Mesodermal cell (in vitro differentiated cells): ENCODE data around the gene SLC43A1.

Source experiments
- H3K27ac ChIP-seq: 2 replicates; pipeline ENCODE4 v1.7.0; 2013; ENCODE audit warnings: mild to moderate bottlenecking, low read depth, low read length, moderate library complexity; ENCODE audit not compliant: severe bottlenecking
- H3K36me3 ChIP-seq: 2 replicates; pipeline ENCODE4 v1.7.1; 2013; ENCODE audit warnings: mild to moderate bottlenecking, low read length, moderate library complexity; ENCODE audit not compliant: control insufficient read depth, insufficient read depth
- H3K4me1 ChIP-seq: one replicate; pipeline ENCODE4 v1.7.1; 2013; ENCODE audit warnings: mild to moderate bottlenecking, low read length; ENCODE audit not compliant: insufficient read depth, control insufficient read depth, poor library complexity, severe bottlenecking
- H3K4me3 ChIP-seq: 2 replicates; pipeline ENCODE4 v1.7.0; 2013; ENCODE audit warnings: low read length, control low read depth, mild to moderate bottlenecking; ENCODE audit not compliant: insufficient read depth, poor library complexity, severe bottlenecking; ENCODE audit errors: extremely low read depth
- H3K9me3 ChIP-seq: 2 replicates; pipeline ENCODE4 v1.7.1; 2013; ENCODE audit warnings: mild to moderate bottlenecking, low read length, moderate library complexity; ENCODE audit not compliant: control insufficient read depth
- WGBS, 2 experiments: methylation state at CpG; one replicate each; pipeline ENCODE4 v1.1.5; 2013; ENCODE audit warnings: missing lambda C conversion rate in 2 of 2; ENCODE audit not compliant: insufficient coverage in 2 of 2; 5-methylcytosine and 5-hydroxymethylcytosine counted together

The SLC43A1 gene

DNA sequence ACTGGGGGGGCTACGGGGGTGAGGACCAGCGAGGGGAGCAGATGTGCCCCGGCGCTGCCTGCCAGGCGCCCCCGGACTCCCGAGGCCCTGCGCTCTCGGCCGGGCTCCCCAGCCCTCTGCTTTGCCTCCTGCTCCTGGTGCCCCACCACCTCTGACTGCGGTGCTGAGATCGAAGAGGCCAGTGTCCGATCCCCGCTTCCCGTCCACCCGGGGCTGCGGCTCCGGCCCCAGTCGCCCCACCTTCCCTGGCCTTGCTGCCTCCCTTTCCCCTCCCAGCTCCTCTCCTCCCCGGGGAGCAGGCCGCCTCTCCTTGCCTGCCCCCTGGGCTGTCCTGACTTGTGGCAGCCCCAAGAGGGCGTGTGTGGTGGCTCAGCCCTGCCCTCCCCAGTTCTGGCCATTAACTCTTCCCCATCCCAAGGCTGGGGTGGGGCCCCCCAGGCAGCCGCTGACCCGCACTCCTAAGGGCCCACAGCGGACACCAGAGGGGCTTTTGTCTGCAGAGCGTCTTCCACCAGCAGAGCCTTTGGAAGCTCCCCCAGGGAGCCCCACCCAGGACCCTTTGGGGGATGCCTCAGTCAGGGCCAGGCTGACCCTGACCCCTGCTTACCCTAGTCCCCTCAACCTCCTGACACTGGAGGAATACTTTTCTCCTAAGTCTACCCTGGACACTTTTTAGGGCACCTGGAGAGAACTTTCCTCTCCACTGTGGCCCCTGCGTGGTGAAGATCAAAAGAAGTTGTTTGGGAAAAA, 38.6 kb downstream of the SLC43A1 start:
- Histone ChIP-seq H3K27ac (no peak overlapping the region), H3K4me1 (no peaks in the 10 kb centered on the region), H3K9me3 (no peaks in the 10 kb centered on the region), H3K36me3 (no peaks in the 10 kb centered on the region), H3K4me3 (peak overlapping the region; percentile 26)
- 17% methylated on average over 23 to 26 of the region's 27 CpGs for WGBS, 2 experiments

DNA sequence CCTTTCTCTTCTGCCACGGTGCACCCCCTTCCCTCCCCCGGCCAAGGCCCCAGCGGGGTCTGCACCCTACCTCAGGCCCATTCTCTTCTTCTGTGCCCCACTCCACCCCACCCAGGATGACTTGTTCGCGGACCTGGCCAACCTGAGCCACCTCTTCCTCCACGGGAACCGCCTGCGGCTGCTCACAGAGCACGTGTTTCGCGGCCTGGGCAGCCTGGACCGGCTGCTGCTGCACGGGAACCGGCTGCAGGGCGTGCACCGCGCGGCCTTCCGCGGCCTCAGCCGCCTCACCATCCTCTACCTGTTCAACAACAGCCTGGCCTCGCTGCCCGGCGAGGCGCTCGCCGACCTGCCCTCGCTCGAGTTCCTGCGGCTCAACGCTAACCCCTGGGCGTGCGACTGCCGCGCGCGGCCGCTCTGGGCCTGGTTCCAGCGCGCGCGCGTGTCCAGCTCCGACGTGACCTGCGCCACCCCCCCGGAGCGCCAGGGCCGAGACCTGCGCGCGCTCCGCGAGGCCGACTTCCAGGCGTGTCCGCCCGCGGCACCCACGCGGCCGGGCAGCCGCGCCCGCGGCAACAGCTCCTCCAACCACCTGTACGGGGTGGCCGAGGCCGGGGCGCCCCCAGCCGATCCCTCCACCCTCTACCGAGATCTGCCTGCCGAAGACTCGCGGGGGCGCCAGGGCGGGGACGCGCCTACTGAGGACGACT, 39.3 kb downstream of the SLC43A1 start:
- H3K4me3 ChIP-seq, result peak overlapping the region; percentile 26
- H3K27ac ChIP-seq, result no peak overlapping the region
- WGBS, 2 experiments, result 5 to 6% methylated on average over 49 to 78 of the region's 80 CpGs

DNA sequence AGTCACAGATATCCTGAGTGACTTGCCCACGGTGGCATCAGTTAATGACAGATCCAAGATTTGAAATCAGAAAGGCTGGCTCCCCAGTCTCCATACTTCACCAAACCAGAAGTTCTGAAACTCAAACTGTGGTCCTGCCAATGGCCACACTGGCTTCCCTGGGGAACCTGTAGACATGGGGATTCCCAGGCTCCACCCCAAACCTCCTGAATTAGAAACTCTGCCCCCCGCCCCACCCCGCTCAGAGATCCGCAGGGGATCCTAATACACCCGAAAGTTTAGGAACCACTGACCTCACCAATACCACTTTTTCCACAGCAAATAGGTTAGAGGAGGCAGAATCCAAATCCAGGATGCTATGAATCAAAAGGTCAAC, 39.8 kb downstream of the SLC43A1 start:
- no peak overlapping the region for H3K4me3 ChIP-seq
- WGBS, 2 experiments, result 93% methylated on average over 3 to 4 of the region's 5 CpGs
- no peaks in the 10 kb centered on the region for H3K36me3 ChIP-seq
- H3K9me3 ChIP-seq, result no peaks in the 10 kb centered on the region
- H3K4me1 ChIP-seq, result no peaks in the 10 kb centered on the region
- H3K27ac ChIP-seq, result no peak overlapping the region

More for the DNA sequence above, 39.3 kb downstream of the SLC43A1 start:
- Histone ChIP-seq H3K9me3 (no peaks in the 10 kb centered on the region), H3K36me3 (no peaks in the 10 kb centered on the region), H3K4me1 (no peaks in the 10 kb centered on the region)

DNA sequence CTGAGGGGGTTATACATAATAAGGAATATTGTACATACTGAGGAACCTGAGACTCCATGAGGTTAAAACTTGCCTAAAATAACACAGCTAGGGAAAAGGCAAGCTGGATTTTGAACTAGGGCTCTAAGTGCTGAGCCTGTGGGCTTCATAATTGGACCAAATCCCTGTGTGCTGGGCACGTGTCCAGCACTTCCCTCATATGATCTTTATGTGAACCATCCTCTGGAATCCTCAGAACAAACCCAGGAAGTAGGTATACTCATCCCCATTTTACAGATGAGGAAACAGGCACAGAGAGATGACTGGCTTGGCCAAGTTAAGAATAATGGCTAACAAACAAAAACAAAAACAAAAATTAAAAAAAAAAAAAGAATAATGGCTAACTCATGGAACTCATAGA, 40.3 kb downstream of the SLC43A1 start:
- H3K36me3 ChIP-seq, result no peaks in the 10 kb centered on the region
- no peak overlapping the region for H3K27ac ChIP-seq
- H3K9me3 ChIP-seq, result no peaks in the 10 kb centered on the region
- H3K4me3 ChIP-seq, result no peak overlapping the region
- H3K4me1 ChIP-seq, result no peaks in the 10 kb centered on the region
- WGBS, 2 experiments, result 70 to 83% methylated on average over 1 of the region's 1 CpG

DNA sequence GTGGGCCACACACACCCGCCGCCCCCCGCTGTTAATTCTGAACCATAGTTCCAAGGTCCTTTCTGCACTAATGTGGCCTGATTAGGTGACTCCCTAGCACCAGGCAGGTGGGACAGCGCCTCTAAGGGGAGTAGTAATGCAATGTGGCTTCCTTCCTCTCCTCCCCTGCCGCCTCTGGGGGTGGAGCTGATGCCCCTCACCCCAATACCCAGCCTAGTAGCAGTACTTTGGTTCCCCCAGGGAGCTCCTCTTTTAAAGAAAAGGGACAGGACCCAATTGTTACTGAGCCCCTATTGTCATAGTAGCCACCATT, 40.7 kb downstream of the SLC43A1 start:
- Histone ChIP-seq H3K36me3 (no peaks in the 10 kb centered on the region), H3K4me1 (no peaks in the 10 kb centered on the region), H3K4me3 (no peak overlapping the region), H3K27ac (no peak overlapping the region), H3K9me3 (no peaks in the 10 kb centered on the region)
- WGBS, 2 experiments, result 97 to 100% methylated on average over 1 to 4 of the region's 5 CpGs

DNA sequence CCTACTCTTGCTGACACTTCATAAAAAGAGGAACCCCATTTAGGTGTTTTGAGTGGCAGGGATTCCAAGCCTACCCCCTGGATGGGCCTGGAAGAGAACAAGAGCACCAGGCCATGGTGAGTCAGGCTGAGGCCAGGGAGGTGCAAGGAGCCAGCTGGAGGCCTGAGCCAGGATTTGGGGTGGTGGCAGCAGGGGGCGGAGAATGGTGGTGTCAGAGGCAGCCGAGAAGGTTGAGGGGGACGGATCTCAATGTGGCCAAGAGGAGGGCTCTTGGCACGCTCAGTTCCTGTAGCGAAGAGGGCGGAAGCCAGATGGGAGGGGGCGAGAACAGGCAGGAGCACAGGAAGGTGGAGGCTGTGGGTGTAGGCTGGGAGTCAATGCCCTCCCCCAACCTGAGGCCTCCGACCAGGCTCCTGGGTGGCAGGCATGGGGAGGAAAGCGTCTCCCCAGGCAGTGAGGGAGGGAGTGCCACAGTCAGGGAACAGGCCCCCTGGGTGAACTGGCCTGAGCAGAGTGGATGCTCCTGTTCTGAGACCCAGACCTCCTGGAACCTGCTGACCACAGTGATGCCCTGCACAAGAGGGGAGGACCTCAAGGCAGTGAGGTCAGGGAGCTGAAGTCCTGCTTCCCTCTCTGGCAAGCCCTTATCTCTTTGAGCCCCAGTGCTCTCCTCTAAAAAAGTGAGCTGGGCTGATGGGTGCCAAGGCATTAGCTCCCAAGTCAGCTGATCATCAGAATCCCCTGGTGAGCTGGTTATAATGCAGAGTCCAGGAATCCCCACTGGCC, 41.3 kb downstream of the SLC43A1 start:
- H3K36me3 ChIP-seq, result no peaks in the 10 kb centered on the region
- H3K4me3 ChIP-seq, result no peak overlapping the region
- no peaks in the 10 kb centered on the region for H3K4me1 ChIP-seq
- WGBS, 2 experiments, result 66 to 71% methylated on average over 7 to 8 of the region's 9 CpGs
- H3K9me3 ChIP-seq, result no peaks in the 10 kb centered on the region
- H3K27ac ChIP-seq, result no peak overlapping the region

DNA sequence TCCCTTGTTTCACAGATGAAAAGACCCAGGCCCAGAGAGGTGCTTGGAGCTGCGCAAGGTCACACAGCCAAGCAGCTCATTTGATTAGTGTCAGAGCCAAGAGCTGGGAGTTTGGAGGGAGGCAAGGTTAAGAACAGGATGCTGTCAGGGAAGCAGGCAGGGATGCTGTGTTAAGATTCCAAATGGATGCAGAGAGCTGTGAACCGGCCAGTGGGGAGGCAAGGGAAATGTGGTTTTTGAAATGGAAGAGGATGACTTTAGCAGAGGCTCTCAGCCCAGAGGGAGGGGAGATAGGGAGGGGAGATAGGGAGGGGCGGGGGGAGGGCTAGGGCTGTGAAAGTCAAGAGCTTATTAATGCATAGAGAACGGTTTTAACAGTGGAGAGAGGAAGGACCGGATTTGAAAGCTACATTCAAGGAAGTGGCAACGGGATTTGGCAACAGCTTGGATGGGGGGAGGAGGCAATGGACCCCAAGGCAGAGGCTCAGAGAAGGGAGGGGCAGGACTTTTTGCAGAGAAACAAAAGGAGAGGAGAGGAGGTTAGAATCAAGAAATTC, 42.1 kb downstream of the SLC43A1 start:
- Histone ChIP-seq H3K9me3 (no peaks in the 10 kb centered on the region), H3K4me3 (no peak overlapping the region), H3K4me1 (no peaks in the 10 kb centered on the region), H3K36me3 (no peaks in the 10 kb centered on the region), H3K27ac (no peak overlapping the region)
- 34 to 38% methylated on average over 5 of the region's 6 CpGs for WGBS, 2 experiments

DNA sequence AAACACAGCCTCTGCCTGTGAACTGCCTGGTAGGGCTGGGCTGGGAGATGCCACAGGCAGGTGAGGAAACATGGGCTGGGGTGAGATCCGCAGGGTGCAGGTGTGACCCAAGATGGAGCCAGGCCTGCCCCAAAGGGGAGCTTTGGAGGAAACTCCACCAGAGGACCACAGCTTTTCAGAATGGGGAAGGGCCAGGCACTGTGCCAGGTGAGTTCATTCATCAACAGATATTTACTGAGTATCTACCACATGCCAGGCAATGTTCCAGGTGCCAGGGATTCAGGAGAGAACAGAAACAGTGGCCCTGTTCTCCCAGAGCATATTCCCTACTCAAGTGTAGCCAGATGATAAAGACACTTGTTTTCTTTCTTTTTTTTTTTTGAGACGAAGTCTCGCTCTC, 44.0 kb downstream of the SLC43A1 start:
- Histone ChIP-seq H3K36me3 (no peaks in the 10 kb centered on the region), H3K4me1 (no peaks in the 10 kb centered on the region), H3K27ac (no peak overlapping the region), H3K9me3 (no peaks in the 10 kb centered on the region), H3K4me3 (no peak overlapping the region)
- 91 to 100% methylated on average over 1 to 3 of the region's 3 CpGs for WGBS, 2 experiments

DNA sequence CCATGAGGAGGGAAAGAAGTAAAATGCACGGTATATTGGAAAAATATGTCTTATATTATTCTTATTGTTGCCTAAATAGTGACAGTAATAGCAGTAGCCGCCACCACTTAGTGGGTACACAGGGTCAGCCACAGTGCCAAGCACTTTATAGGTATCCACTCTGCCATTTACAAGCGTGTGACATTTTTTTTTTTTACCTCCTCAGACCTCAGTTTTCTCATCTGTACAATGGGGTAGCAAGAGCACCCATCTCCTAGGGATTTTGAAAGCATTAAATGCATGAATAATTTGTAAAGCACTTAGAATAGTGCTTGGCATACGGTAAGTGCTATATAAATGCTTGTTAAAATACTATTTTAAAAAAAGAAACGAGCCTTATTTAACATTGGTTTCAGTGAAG, 46.2 kb downstream of the SLC43A1 start:
- Histone ChIP-seq H3K27ac (no peak overlapping the region), H3K4me3 (no peak overlapping the region), H3K36me3 (no peaks in the 10 kb centered on the region), H3K9me3 (no peaks in the 10 kb centered on the region), H3K4me1 (no peaks in the 10 kb centered on the region)
- WGBS, 2 experiments, result 86 to 100% methylated on average over 1 to 3 of the region's 5 CpGs

DNA sequence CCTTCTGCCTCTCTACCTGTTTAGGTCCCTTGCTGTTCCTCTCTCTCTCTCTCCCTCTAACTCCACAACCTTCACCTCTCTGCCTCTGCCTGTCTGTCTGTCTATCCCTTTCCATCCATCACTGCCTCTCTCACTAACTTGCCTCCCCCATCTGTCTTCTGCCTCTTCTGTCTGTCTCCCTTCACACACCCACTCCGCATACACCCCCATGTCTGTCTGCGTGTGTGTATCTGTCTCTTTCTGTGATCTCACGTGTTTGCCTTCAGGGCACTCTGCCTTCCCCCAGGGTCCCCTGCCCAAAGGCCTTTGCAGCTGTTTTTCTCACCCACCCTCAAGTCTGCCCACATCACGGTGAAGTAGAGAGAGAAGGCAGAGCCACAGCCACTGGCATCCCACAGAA, 47.2 kb downstream of the SLC43A1 start:
- no peaks in the 10 kb centered on the region for H3K4me1 ChIP-seq
- H3K4me3 ChIP-seq, result no peak overlapping the region
- 63 to 77% methylated on average over 2 to 3 of the region's 4 CpGs for WGBS, 2 experiments
- H3K27ac ChIP-seq, result no peak overlapping the region
- no peaks in the 10 kb centered on the region for H3K9me3 ChIP-seq
- no peaks in the 10 kb centered on the region for H3K36me3 ChIP-seq
